Gastrocnemius medialis (tissue), 4 donors: ENCODE data around the gene ATXN1. TPM values are rescaled to one million over a fixed set of nuclear protein-coding genes. Genes with fewer than 3 reads are reported as not detected.
A peak's percentile ranks its signal among the peaks of the same experiment; 100 is the strongest.

Experiments used
- ATAC-seq, 2 donors: fragments of 150-250 bp; one replicate each; pipeline ENCODE4 v1.9.1; 2016
- DNase-seq, 2 donors: peaks; one replicate each; pipeline ENCODE4 v3.0.0-alpha.2; 2019
- H3K27ac ChIP-seq, 4 donors: fragments of 200-600 bp; sonication (generic); 1 replicate in 1 of 4; 2 replicates in 3 of 4; pipeline ENCODE4 v1.5.1; 2016 to 2018; ENCODE audit warnings: mild to moderate bottlenecking in 2 of 4, moderate library complexity in 1 of 4
- H3K27me3 ChIP-seq, 3 donors: fragments of 200-600 bp; sonication (generic) in 2 of 3; 1 replicate in 1 of 3; 2 replicates in 2 of 3; pipeline versions ENCODE4 v1.5.1 to v1.6.0; 2016 to 2019; ENCODE audit warnings: mild to moderate bottlenecking in 1 of 3, moderate library complexity in 1 of 3
- H3K36me3 ChIP-seq, 2 donors: fragments of 200-600 bp; sonication (generic) in 1 of 2; one replicate each; pipeline ENCODE4 v1.5.1; 2017 to 2018
- H3K4me1 ChIP-seq, 2 donors: fragments of 200-600 bp; sonication (generic) in 1 of 2; one replicate each; pipeline ENCODE4 v1.5.1; 2016 to 2017; ENCODE audit warnings: mild to moderate bottlenecking in 2 of 2
- H3K4me3 ChIP-seq, 4 donors: fragments of 200-600 bp; sonication (generic) in 3 of 4; 1 replicate in 1 of 4; 2 replicates in 3 of 4; pipeline ENCODE4 v1.5.1; 2016 to 2019; ENCODE audit warnings: mild to moderate bottlenecking in 2 of 4
- H3K9me3 ChIP-seq, 3 donors: fragments of 200-600 bp; sonication (generic) in 2 of 3; 1 replicate in 1 of 3; 2 replicates in 2 of 3; pipeline ENCODE4 v1.5.1; 2016 to 2019
- POLR2A ChIP-seq, 2 donors: fragments of 450-650 bp; IDR thresholded peaks; one replicate each; pipeline ENCODE4 v1.6.1; 2017; ENCODE audit warnings: antibody characterized with exemption in 2 of 2, mild to moderate bottlenecking in 2 of 2, moderate library complexity in 2 of 2
- in situ Hi-C, 4 donors: fragments of 200-750 bp; cut with MboI; loops; one replicate each; pipeline versions ENCODE4 v1.15.0 to v1.8.0; 2017; ENCODE audit warnings: low sequenced_read_pairs in 4 of 4
- intact Hi-C: fragments of 100-400 bp; cut with DNase I; formaldehyde crosslinking; loops from one replicate; pipeline ENCODE4 v1.15.1; 2023; ENCODE audit warnings: low total_unique reads
- total RNA-seq, 4 donors: library from RNA; depleted of rRNA; stranded (reverse); fragments of >200 nt; gene quantifications; one replicate each; pipeline versions ENCODE4 v1.1.0 to v1.2.3, GENCODE V29; 2016
- TF ChIP-seq, protein P1 (sequence below), 5 experiments: fragments of 450-650 bp in 3 of 5; fragments of 200-600 bp in 2 of 5; sonication (generic) in 2 of 5; IDR thresholded peaks in 4 of 5; conservative IDR thresholded peaks in 1 of 5; 1 replicate in 4 of 5; 2 replicates in 1 of 5; pipeline ENCODE4 v1.5.1; 2016 to 2019; ENCODE audit warnings: antibody characterized with exemption in 5 of 5, mild to moderate bottlenecking in 3 of 5, moderate library complexity in 3 of 5

The ATXN1 gene
- total RNA-seq, 4 donors from 2014 or later, result 21.8 to 42.9 (median 33.1) TPM

DNA sequence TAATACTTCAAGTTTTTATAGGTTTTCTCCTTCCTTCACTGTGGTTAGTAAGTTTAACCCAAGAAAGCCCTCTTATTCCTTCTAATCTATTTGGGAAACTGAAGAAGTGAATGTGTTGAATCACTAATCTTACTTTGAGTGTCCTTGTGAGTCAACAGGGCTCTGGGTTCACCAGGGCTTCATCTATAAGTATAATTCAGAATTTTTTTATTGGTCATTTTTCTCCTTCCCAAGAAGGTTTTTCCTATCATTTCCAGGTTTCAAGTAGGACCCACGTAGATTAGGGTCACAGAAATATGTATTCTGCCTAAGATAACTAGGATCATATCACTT, 191.1 kb downstream of the ATXN1 start:
- in situ Hi-C loops, result no loop called here
- intact Hi-C loops, result no loop called here

DNA sequence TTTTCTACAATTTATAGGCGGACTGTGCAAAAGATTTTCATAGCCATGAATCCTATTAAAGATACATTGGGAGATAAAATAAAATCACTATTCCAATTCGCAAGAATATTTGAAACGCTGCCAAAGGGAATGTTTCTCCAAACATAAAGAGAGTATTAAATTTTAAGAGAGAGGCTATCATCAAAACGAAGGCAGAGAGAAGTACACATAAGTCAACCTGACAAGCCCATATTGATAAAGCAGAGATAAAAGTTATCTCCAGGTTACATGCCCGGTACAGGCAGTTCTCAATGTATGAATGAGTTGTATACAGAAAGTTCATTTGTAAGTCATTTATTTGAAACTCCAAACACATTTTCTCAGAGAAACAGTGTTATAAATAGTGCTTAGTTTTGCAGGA, 193.1 kb downstream of the ATXN1 start:
- ATAC-seq (no peak), DNase-seq (no peak)
- Histone ChIP-seq H3K27me3 (no peaks in the 10 kb centered on the region), H3K9me3 (no peaks in the 10 kb centered on the region), H3K36me3 (no peaks in the 10 kb centered on the region), H3K27ac (no peak overlapping the region), H3K4me1 (peaks cover 22% of the 10 kb centered on the region in 2 donors), H3K4me3 (no peak overlapping the region)
- in situ Hi-C loops, result no loop called here
- no peak for TF ChIP-seq POLR2A (IDR thresholded peaks at IDR 0.05)
- TF ChIP-seq, protein P1, sequence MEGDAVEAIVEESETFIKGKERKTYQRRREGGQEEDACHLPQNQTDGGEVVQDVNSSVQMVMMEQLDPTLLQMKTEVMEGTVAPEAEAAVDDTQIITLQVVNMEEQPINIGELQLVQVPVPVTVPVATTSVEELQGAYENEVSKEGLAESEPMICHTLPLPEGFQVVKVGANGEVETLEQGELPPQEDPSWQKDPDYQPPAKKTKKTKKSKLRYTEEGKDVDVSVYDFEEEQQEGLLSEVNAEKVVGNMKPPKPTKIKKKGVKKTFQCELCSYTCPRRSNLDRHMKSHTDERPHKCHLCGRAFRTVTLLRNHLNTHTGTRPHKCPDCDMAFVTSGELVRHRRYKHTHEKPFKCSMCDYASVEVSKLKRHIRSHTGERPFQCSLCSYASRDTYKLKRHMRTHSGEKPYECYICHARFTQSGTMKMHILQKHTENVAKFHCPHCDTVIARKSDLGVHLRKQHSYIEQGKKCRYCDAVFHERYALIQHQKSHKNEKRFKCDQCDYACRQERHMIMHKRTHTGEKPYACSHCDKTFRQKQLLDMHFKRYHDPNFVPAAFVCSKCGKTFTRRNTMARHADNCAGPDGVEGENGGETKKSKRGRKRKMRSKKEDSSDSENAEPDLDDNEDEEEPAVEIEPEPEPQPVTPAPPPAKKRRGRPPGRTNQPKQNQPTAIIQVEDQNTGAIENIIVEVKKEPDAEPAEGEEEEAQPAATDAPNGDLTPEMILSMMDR (IDR thresholded peaks at IDR 0.05 in 4 of 5, conservative IDR thresholded peaks at IDR 0.05 in 1 of 5), result no peak
- intact Hi-C loops, result no loop called here

More for the DNA sequence above, 191.1 kb downstream of the ATXN1 start:
- DNase-seq, result no peak
- Histone ChIP-seq H3K36me3 (no peaks in the 10 kb centered on the region), H3K4me3 (no peak overlapping the region), H3K27me3 (no peaks in the 10 kb centered on the region), H3K27ac (no peak overlapping the region), H3K4me1 (peaks cover 5 to 8% of the 10 kb centered on the region in 2 donors), H3K9me3 (no peaks in the 10 kb centered on the region)
- ATAC-seq, result no peak
- no peak for TF ChIP-seq POLR2A (IDR thresholded peaks at IDR 0.05)
- TF ChIP-seq, protein P1 (IDR thresholded peaks at IDR 0.05 in 4 of 5, conservative IDR thresholded peaks at IDR 0.05 in 1 of 5), result no peak

DNA sequence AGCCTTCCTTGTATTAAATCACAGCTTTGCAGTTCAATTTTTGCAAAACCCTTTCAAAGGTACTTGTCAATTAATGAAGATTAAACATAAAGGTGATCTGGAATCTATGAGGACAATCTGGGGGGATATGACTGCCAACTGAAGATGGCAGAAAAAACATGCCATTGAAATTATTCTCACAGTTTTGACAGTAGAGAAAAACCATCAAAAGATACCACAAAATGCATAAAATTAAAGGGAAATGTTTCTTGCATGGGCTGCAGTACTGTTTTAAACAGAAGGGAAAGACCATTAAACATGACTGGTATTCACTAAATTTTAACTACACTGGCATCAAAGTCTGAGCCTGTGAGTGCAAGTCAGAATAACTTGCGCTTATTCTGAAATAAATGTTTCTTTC, 194.2 kb downstream of the ATXN1 start:
- Histone ChIP-seq H3K27me3 (no peaks in the 10 kb centered on the region), H3K27ac (no peak overlapping the region), H3K4me1 (peaks cover 22% of the 10 kb centered on the region in 2 donors), H3K36me3 (no peaks in the 10 kb centered on the region), H3K4me3 (no peak overlapping the region), H3K9me3 (no peaks in the 10 kb centered on the region)
- in situ Hi-C loops, result no loop called here
- no peak for ATAC-seq
- no peak for DNase-seq
- intact Hi-C loops, result no loop called here
- TF ChIP-seq POLR2A (IDR thresholded peaks at IDR 0.05), result no peak
- TF ChIP-seq, protein P1 (IDR thresholded peaks at IDR 0.05 in 4 of 5, conservative IDR thresholded peaks at IDR 0.05 in 1 of 5), result no peak

DNA sequence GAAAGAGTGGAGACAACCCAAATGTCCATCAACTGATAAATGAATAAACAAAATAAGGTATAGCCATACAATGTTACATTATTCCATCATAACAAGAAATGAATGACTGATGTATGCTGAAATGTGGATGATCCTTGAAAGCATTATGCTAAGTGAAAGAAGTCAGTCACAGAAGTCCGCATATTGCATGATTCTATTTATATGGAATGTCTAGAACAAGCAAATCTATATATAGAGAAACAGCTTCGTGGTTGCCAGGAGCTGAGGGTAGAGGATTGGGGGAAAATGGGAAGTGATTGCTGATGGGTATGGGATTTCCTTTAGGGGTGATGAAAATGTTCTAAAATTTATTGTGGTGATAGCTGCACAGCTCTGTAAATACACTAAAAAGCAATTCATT, 196.8 kb downstream of the ATXN1 start:
- Histone ChIP-seq H3K27ac (no peak overlapping the region), H3K36me3 (no peaks in the 10 kb centered on the region), H3K4me1 (peaks cover 23 to 25% of the 10 kb centered on the region in 2 donors), H3K9me3 (no peaks in the 10 kb centered on the region), H3K4me3 (no peak overlapping the region), H3K27me3 (no peaks in the 10 kb centered on the region)
- TF ChIP-seq, protein P1 (IDR thresholded peaks at IDR 0.05 in 4 of 5, conservative IDR thresholded peaks at IDR 0.05 in 1 of 5), result no peak
- TF ChIP-seq POLR2A (IDR thresholded peaks at IDR 0.05), result no peak
- intact Hi-C loops (loop anchor here (5.0 kb wide), 1 partner anchor 198 kb away; the partner anchor contains the start of gene ATXN1), in situ Hi-C loops (no loop called here)
- DNase-seq, result no peak
- peak in 1 of 2 donors; percentile 45 for ATAC-seq

DNA sequence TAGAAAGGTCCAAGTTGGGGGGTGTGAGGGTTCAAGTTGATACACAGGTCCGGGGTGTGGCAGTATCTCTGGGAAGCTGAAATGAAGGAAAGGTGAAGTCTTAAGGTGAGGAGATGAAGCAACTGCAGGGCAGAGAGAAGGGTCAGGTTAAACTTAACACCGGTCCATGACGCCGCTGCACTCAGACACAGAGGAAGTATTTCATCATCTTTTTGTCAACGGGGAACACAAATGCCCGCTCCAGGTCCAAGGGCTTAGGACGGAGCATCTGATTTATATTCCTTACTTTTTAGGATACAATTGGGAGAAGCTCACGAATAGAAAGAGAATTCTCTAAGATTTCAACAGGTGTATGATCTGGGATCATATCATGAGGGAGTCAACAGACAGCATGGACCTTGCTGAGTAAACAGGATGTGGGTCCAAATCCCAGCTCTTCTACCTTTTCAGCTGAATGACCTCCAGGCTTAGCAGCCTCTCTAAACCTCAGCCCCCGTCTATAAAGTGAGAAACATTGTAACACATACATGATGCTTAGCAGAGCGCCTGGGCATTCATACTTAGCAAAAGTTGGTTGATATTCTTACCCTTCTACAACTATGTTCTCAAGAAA, 197.5 kb downstream of the ATXN1 start:
- H3K9me3 ChIP-seq, result no peaks in the 10 kb centered on the region
- H3K27ac ChIP-seq, result no peak overlapping the region

More for the DNA sequence above, 197.5 kb downstream of the ATXN1 start:
- ATAC-seq (peak; percentile 67 to 90), DNase-seq (peak in 1 of 2 donors; percentile 33)
- intact Hi-C loops, result loop anchor here (5.0 kb wide), 1 partner anchor 199 kb away; the partner anchor contains the start of gene ATXN1
- H3K36me3 ChIP-seq, result no peaks in the 10 kb centered on the region
- TF ChIP-seq, protein P1 (IDR thresholded peaks at IDR 0.05 in 4 of 5, conservative IDR thresholded peaks at IDR 0.05 in 1 of 5), result no peak
- TF ChIP-seq POLR2A (IDR thresholded peaks at IDR 0.05), result no peak
- peaks cover 30 to 32% of the 10 kb centered on the region in 2 donors for H3K4me1 ChIP-seq
- in situ Hi-C loops, result no loop called here
- no peaks in the 10 kb centered on the region for H3K27me3 ChIP-seq
- no peak overlapping the region for H3K4me3 ChIP-seq
